K562 (cell line): ENCODE measurements around the gene INTS4. TPM values are rescaled to one million over a fixed set of nuclear protein-coding genes. Genes with fewer than 3 reads are reported as not detected.
A peak's percentile ranks its signal among the peaks of the same experiment; 100 is the strongest.

Source experiments
- ATAC-seq: fragments of 200-7000 bp; cut with Tn5 transposase; 3 replicates; pipeline ENCODE4 v1.9.1; 2020; ENCODE audit warnings: moderate library complexity
- BruUV-seq: library from RNA; stranded (reverse); fragments of 400-500 nt; replicated peaks from 2 replicates; lab custom pipeline; 2021; lab: Mats Ljungman, UMichigan
- CTCF ChIA-PET: fragments of 300-600 bp; formaldehyde crosslinking; extraction: SDS; loops from one replicate; lab custom pipeline; 2021; ENCODE audit warnings: low intra/inter-chr PET ratio; lab: Yijun Ruan, JAX
- POLR2A ChIA-PET: fragments of 300-600, 350-650 bp; sonication (Branson Sonifier 250); formaldehyde crosslinking; extraction: SDS; loops from one replicate; lab custom pipeline; 2021; ENCODE audit warnings: antibody characterized with exemption, inconsistent platforms; lab: Yijun Ruan, JAX
- DNase-seq, 4 experiments: peaks; one replicate each; pipeline versions ENCODE4 v3.0.0 to v3.0.0-alpha.2; 2011 to 2018; ENCODE audit warnings: low spot score in 3 of 4, mixed read lengths in 3 of 4; ENCODE audit errors: extremely low read depth in 1 of 4
- FAIRE-seq: peaks from 2 replicates; lab custom pipeline; 2011; peaks lifted over from hg19 to GRCh38; lab: Jason Lieb, UNC
- H2AFZ ChIP-seq: 2 replicates; pipeline ENCODE4 v1.6.0; 2011; ENCODE audit warnings: low read depth, low read length, control low read depth, inconsistent platforms
- H3K27ac ChIP-seq: fragments of 200-600 bp; 3 replicates; pipeline ENCODE4 v1.8.0; 2011; ENCODE audit warnings: low read depth, mild to moderate bottlenecking, control low read depth, inconsistent platforms, low read length, moderate library complexity, mixed read lengths; ENCODE audit errors: extremely low read depth
- H3K27me3 ChIP-seq, 2 experiments: fragments of 300-600 bp in 1 of 2; 2 replicates in 1 of 2; 3 replicates in 1 of 2; pipeline versions ENCODE4 v1.6.0 to v1.8.0; 2011; ENCODE audit warnings: inconsistent platforms in 2 of 2, low read length in 2 of 2, mild to moderate bottlenecking in 1 of 2, mixed read lengths in 1 of 2, moderate library complexity in 1 of 2; ENCODE audit not compliant: control insufficient read depth in 2 of 2, insufficient read depth in 2 of 2
- H3K36me3 ChIP-seq: fragments of 300-600 bp; 3 replicates; pipeline ENCODE4 v1.8.0; 2011; ENCODE audit warnings: mild to moderate bottlenecking, low read length, inconsistent platforms; ENCODE audit not compliant: control insufficient read depth, insufficient read depth
- H3K4me1 ChIP-seq, 2 experiments: fragments of 200-600 bp in 1 of 2; replicated peaks in 1 of 2; 2 replicates in 1 of 2; 3 replicates in 1 of 2; pipeline versions ENCODE4 v1.5.1 to v1.8.0; 2011; ENCODE audit warnings: inconsistent platforms in 2 of 2, low read length in 2 of 2, mild to moderate bottlenecking in 1 of 2, mixed read lengths in 1 of 2, moderate library complexity in 1 of 2; ENCODE audit not compliant: control insufficient read depth in 2 of 2, insufficient read depth in 2 of 2
- H3K4me2 ChIP-seq: 2 replicates; pipeline ENCODE4 v1.6.1; 2011; ENCODE audit warnings: low read length, control low read depth, inconsistent platforms, mixed read lengths; ENCODE audit not compliant: insufficient read depth
- H3K4me3 ChIP-seq: fragments of 200-600 bp; sonication (generic), shearing (Covaris generic); 2 replicates; pipeline ENCODE4 v1.5.1; 2016; ENCODE audit warnings: control low read depth, inconsistent platforms
- H3K79me2 ChIP-seq: fragments of 200-600 bp; 3 replicates; pipeline ENCODE4 v1.8.0; 2011; ENCODE audit warnings: low read length, inconsistent platforms; ENCODE audit not compliant: control insufficient read depth, insufficient read depth
- H3K9ac ChIP-seq, 2 experiments: 2 replicates each; pipeline versions ENCODE4 v1.6.0 to v1.6.1; 2011; ENCODE audit warnings: low read depth in 2 of 2, low read length in 2 of 2, control low read depth in 1 of 2, inconsistent platforms in 1 of 2, mild to moderate bottlenecking in 1 of 2, mixed read lengths in 1 of 2; ENCODE audit not compliant: insufficient read depth in 1 of 2
- H3K9me1 ChIP-seq: one replicate; pipeline ENCODE4 v1.6.0; 2011; ENCODE audit warnings: inconsistent platforms, mild to moderate bottlenecking, low read length, moderate library complexity; ENCODE audit not compliant: control insufficient read depth, insufficient read depth
- H3K9me3 ChIP-seq: replicated peaks from 2 replicates; pipeline ENCODE4 v1.5.1; 2011; ENCODE audit warnings: low read depth, low read length, inconsistent platforms; ENCODE audit not compliant: control insufficient read depth, insufficient read depth
- H4K20me1 ChIP-seq: replicated peaks from 2 replicates; pipeline ENCODE4 v1.6.1; 2011; ENCODE audit warnings: low read length, inconsistent platforms, mixed read lengths; ENCODE audit not compliant: control insufficient read depth, insufficient read depth
- BCOR ChIP-seq: fragments of 450-650 bp; IDR thresholded peaks from 2 replicates; pipeline ENCODE4 v1.6.1; 2016
- FOXA3 ChIP-seq, 2 experiments: fragments of 450-650 bp in 1 of 2; sonication (generic) in 1 of 2; formaldehyde crosslinking; IDR thresholded peaks in 1 of 2; conservative IDR thresholded peaks in 1 of 2; 2 replicates each; pipeline versions ENCODE4 v1.4.0 to v1.8.0; 2020 to 2022; ENCODE audit warnings: mild to moderate bottlenecking in 2 of 2, missing genetic modification reagents in 1 of 2
- MTA3 ChIP-seq: fragments of 450-650 bp; formaldehyde crosslinking; IDR thresholded peaks from 2 replicates; pipeline ENCODE4 v1.6.1; 2017; ENCODE audit warnings: mild to moderate bottlenecking, borderline replicate concordance
- RBM25 ChIP-seq: fragments of 200-400 bp; formaldehyde crosslinking; IDR thresholded peaks from 2 replicates; pipeline ENCODE4 v1.6.1; 2018; ENCODE audit warnings: low read length, low read depth, moderate library complexity; ENCODE audit not compliant: severe bottlenecking
- TARDBP ChIP-seq: fragments of 450-650 bp; IDR thresholded peaks from 2 replicates; pipeline ENCODE4 v1.6.1; 2016
- ZFP36 ChIP-seq: fragments of 150-350 bp; IDR thresholded peaks from 2 replicates; pipeline ENCODE4 v1.6.1; 2018; ENCODE audit warnings: low read length, low read depth; ENCODE audit not compliant: partially characterized antibody
- ZNF23 ChIP-seq: fragments of 250-450 bp; sonication (Bioruptor Pico); IDR thresholded peaks from 2 replicates; pipeline ENCODE4 v1.4.0; 2020; ENCODE audit warnings: mild to moderate bottlenecking
- ZNF764 ChIP-seq: fragments of 250-450 bp; sonication (Bioruptor Pico); IDR thresholded peaks from 2 replicates; pipeline ENCODE4 v1.4.0; 2020; ENCODE audit warnings: low read depth, mild to moderate bottlenecking, moderate library complexity
- WGBS: fragments of 100-300 bp; shearing (Covaris generic); methylation state at CpG from one replicate; pipeline ENCODE4 v1.1.6; 2016; ENCODE audit warnings: low coverage, mixed read lengths; ENCODE audit not compliant: insufficient coverage; ENCODE audit errors: missing lambda C conversion rate; 5-methylcytosine and 5-hydroxymethylcytosine counted together
- in situ Hi-C: fragments of 300-500 bp; cut with MboI; formaldehyde crosslinking; loops from 4 replicates; pipeline ENCODE4 v1.15.0; 2018; ENCODE audit warnings: inconsistent platforms, mixed read lengths
- intact Hi-C: fragments of 100-400 bp; cut with micrococcal nuclease; formaldehyde crosslinking; loops from 2 replicates; pipeline ENCODE4 v1.14.2; 2022
- polyA plus RNA-seq, 8 experiments: library from polyadenylated mRNA; depleted of rRNA in 4 of 8; stranded (reverse) in 5 of 8; unstranded in 3 of 8; fragments of >200 nt; fragmentation: Nextera tagmentation in 2 of 8; fragmentation: Illumina TruSeq in 1 of 8; extraction: Ambion mirVana in 2 of 8; extraction: Trizol in 1 of 8; gene quantifications; 2 replicates each; pipeline versions ENCODE4 v1.2.1 to v1.2.3, GENCODE V29; 2011 to 2014; ENCODE audit warnings: inconsistent platforms in 1 of 8, missing spikeins in 1 of 8
- total RNA-seq, 7 experiments: library from RNA; depleted of rRNA in 6 of 7; stranded (reverse); fragments of >200 nt in 6 of 7; fragmentation: Illumina TruSeq in 2 of 7; extraction: Trizol in 2 of 7; gene quantifications; 2 replicates each; pipeline versions ENCODE4 v1.2.1 to v1.2.3, GENCODE V29; 2011 to 2021; ENCODE audit warnings: low replicate concordance in 1 of 7
- TF ChIP-seq, protein P1 (sequence below): sonication (generic); formaldehyde crosslinking; IDR thresholded peaks from 2 replicates; pipeline ENCODE4 v1.9.0; 2022; ENCODE audit warnings: mild to moderate bottlenecking, missing genetic modification reagents

INTS4 gene
- total and polyA plus RNA-seq, 9 of the 15 experiments (the other 6 are each of a cell fraction or from before 2014, with no cell fraction given) = 28.4 to 53.4 (median 44.5) TPM

DNA sequence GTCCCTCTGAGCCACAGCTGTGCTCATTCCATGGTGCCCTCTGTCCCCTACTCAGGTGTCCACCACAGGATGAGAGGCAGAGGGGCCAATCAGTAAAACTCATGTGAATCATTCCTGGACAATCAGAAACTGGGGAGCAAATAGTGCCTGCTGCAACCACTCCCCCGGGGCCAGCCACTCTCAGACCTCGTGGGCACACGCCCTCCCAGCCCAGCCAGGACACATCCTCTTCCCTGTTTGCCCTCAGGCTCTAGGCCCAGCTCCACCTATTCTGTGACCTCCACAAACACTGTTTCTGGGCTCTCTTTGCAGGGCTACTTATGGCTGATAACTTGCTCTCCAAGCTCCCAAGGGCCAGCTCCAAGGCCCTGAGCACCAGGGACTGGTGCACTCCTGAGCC, 42.6 kb upstream of the INTS4 start:
- TF ChIP-seq, protein P1, sequence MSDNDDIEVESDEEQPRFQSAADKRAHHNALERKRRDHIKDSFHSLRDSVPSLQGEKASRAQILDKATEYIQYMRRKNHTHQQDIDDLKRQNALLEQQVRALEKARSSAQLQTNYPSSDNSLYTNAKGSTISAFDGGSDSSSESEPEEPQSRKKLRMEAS (CRISPR knock-in tag) = peak; percentile 22; the same call in 1 of the 2 replicates
- no peak for TF ChIP-seq TARDBP
- WGBS = 68% methylated on average over 3 of the region's 3 CpGs
- H3K9me1 ChIP-seq = no peaks in the 10 kb centered on the region
- ATAC-seq (no peak), DNase-seq (no peak), FAIRE-seq (no peak)
- H3K9me3 ChIP-seq = no peaks in the 10 kb centered on the region
- H3K27me3 ChIP-seq = no peaks in the 10 kb centered on the region; a peak in 1 of 5 replicates
- intact Hi-C loops = no loop called here
- H3K4me3 ChIP-seq = no peak overlapping the region
- H3K4me1 ChIP-seq = peaks cover 25 to 28% of the 10 kb centered on the region in 2 experiments
- no peaks in the 10 kb centered on the region for H4K20me1 ChIP-seq
- no peaks in the 10 kb centered on the region for H3K79me2 ChIP-seq
- ChIA-PET CTCF (no interaction called here), POLR2A (interaction anchor here (1.5 kb wide), 1 partner anchor 15 kb away, joined by 3 read pairs; no protein-coding TSS in a partner anchor)
- H3K36me3 ChIP-seq = no peaks in the 10 kb centered on the region
- peak overlapping the region in 1 of 2 experiments; percentile 64; a peak in 1 of 4 replicates for H3K9ac ChIP-seq
- no peak overlapping the region for H3K4me2 ChIP-seq
- BruUV-seq = no TSS peak
- in situ Hi-C loops = no loop called here
- no peak overlapping the region for H2AFZ ChIP-seq
- H3K27ac ChIP-seq = no peak overlapping the region

DNA sequence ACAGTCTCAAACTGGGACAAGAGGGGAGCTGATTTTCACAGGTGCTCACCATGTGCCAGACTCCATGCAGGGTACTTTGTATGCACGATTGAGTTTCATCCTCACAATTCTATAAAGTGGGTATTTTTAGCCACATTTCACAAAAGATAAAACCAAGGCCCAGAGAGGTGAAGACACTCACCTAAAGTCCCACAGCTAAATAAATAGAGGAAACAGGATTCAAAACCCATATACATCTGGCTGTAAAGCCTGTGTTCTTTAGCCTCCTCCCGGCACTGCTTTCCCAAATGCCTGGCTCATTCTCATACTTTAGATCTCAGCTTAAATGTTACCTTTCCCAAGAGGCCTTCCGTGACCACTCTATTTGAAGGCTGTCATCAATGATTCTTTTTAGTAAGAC, 41.8 kb upstream of the INTS4 start:
- no peak for FAIRE-seq
- BruUV-seq = no TSS peak
- H3K4me3 ChIP-seq = no peak overlapping the region
- H3K4me2 ChIP-seq = no peak overlapping the region
- H3K9me1 ChIP-seq = no peaks in the 10 kb centered on the region
- H3K27me3 ChIP-seq = no peaks in the 10 kb centered on the region; a peak in 1 of 5 replicates
- in situ Hi-C loops (no loop called here), intact Hi-C loops (no loop called here)
- CTCF ChIA-PET = no interaction called here
- TF ChIP-seq RBM25 = peak; percentile 83
- no peak for TF ChIP-seq MTA3
- no peak for TF ChIP-seq ZNF764 (CRISPR knock-in tag)
- TF ChIP-seq ZFP36 = peak; percentile 69
- no peak for TF ChIP-seq ZNF23 (CRISPR knock-in tag)
- TF ChIP-seq FOXA3 (CRISPR knock-in tag; conservative IDR thresholded peaks at IDR 0.05 in 1 of 2, IDR thresholded peaks at IDR 0.05 in 1 of 2) = peak; percentile 93 to 100
- TF ChIP-seq BCOR = peak; percentile 71; the same call in 1 of the 2 replicates
- no peak overlapping the region for H2AFZ ChIP-seq
- peaks cover 22 to 35% of the 10 kb centered on the region in 2 experiments for H3K4me1 ChIP-seq
- ATAC-seq = no peak
- H3K79me2 ChIP-seq = no peaks in the 10 kb centered on the region
- no peak for DNase-seq
- 68% methylated on average over 3 of the region's 3 CpGs for WGBS
- H3K27ac ChIP-seq = no peak overlapping the region
- H4K20me1 ChIP-seq = no peaks in the 10 kb centered on the region
- H3K36me3 ChIP-seq = no peaks in the 10 kb centered on the region
- H3K9ac ChIP-seq = no peak overlapping the region
- POLR2A ChIA-PET = interaction anchor here (0.6 to 1.2 kb wide), 2 partner anchors 9 to 15 kb away, joined by 3 to 5 read pairs; no protein-coding TSS in a partner anchor
- no peaks in the 10 kb centered on the region for H3K9me3 ChIP-seq
